GM12878 (cell line): ENCODE results near the gene GHDC. TPM values are rescaled to one million over a fixed set of nuclear protein-coding genes. Genes with fewer than 3 reads are reported as not detected.

Experiments
- CREM ChIP-seq: IDR thresholded peaks from 2 replicates; pipeline ENCODE4 v1.6.1; 2014; ENCODE audit warnings: antibody characterized with exemption, low read depth
- FOXK2 ChIP-seq: fragments of 450-650 bp; IDR thresholded peaks from 2 replicates; pipeline ENCODE4 v1.6.1; 2017; ENCODE audit warnings: mild to moderate bottlenecking, moderate library complexity
- JUND ChIP-seq: IDR thresholded peaks from 2 replicates; pipeline ENCODE4 v1.6.1; 2012; ENCODE audit warnings: low read depth, mild to moderate bottlenecking, low read length, improper control_type of control experiment, moderate library complexity
- MYB ChIP-seq: fragments of 150-350 bp; IDR thresholded peaks from 2 replicates; pipeline ENCODE4 v1.6.1; 2014; ENCODE audit warnings: mild to moderate bottlenecking, low read depth, low read length, borderline replicate concordance
- NR2F1 ChIP-seq: fragments of 450-650 bp; conservative IDR thresholded peaks from 2 replicates; pipeline ENCODE4 v1.6.1; 2017; ENCODE audit warnings: mild to moderate bottlenecking
- PAX8 ChIP-seq: fragments of 450-650 bp; IDR thresholded peaks from 2 replicates; pipeline ENCODE4 v1.6.1; 2017; ENCODE audit warnings: mild to moderate bottlenecking, moderate library complexity
- RFX5 ChIP-seq: IDR thresholded peaks from 2 replicates; pipeline ENCODE4 v1.6.1; 2011; ENCODE audit warnings: low read depth, low read length, improper control_type of control experiment
- TARDBP ChIP-seq: IDR thresholded peaks from 2 replicates; pipeline ENCODE4 v1.6.1; 2016; ENCODE audit warnings: borderline replicate concordance
- ZBED1 ChIP-seq: IDR thresholded peaks from 2 replicates; pipeline ENCODE4 v1.6.1; 2016; ENCODE audit warnings: borderline replicate concordance
- ZNF207 ChIP-seq: fragments of 450-650 bp; IDR thresholded peaks from 2 replicates; pipeline ENCODE4 v1.6.1; 2014; ENCODE audit warnings: antibody characterized with exemption, mild to moderate bottlenecking, borderline replicate concordance
- ZNF24 ChIP-seq: fragments of 450-650 bp; IDR thresholded peaks from 2 replicates; pipeline ENCODE4 v1.6.1; 2017; ENCODE audit warnings: antibody characterized with exemption, mild to moderate bottlenecking
- polyA plus RNA-seq, 11 experiments: library from polyadenylated mRNA; depleted of rRNA in 4 of 11; unstranded in 6 of 11; stranded (reverse) in 5 of 11; fragments of >200 nt; fragmentation: Nextera tagmentation in 4 of 11; fragmentation: Illumina TruSeq in 1 of 11; extraction: Ambion mirVana in 4 of 11; extraction: Trizol in 1 of 11; gene quantifications; 1 replicate in 1 of 11; 2 replicates in 10 of 11; pipeline versions ENCODE4 v1.2.1 to v1.2.3, GENCODE V29; 2011 to 2016; ENCODE audit warnings: inconsistent platforms in 2 of 11, missing spikeins in 2 of 11, low read depth in 1 of 11
- total RNA-seq, 4 experiments: library from RNA; depleted of rRNA in 3 of 4; stranded (reverse); fragments of >200 nt in 3 of 4; fragmentation: Illumina TruSeq in 1 of 4; extraction: Trizol in 1 of 4; gene quantifications; 2 replicates each; pipeline versions ENCODE4 v1.2.1 to v1.2.3, GENCODE V29; 2013 to 2021
- TF ChIP-seq, protein P1 (sequence below): IDR thresholded peaks from 2 replicates; pipeline ENCODE4 v1.6.1; 2012; ENCODE audit warnings: low read depth, low read length, improper control_type of control experiment
- TF ChIP-seq, protein P2 (sequence below): fragments of 450-650 bp; IDR thresholded peaks from 2 replicates; pipeline ENCODE4 v1.6.1; 2017; ENCODE audit warnings: mild to moderate bottlenecking
- TF ChIP-seq, protein P3 (sequence below): IDR thresholded peaks from 2 replicates; pipeline ENCODE4 v1.6.1; 2011; ENCODE audit warnings: borderline replicate concordance, low read depth, mild to moderate bottlenecking, moderate library complexity, low read length; ENCODE audit not compliant: insufficient read depth, poor library complexity, severe bottlenecking
- TF ChIP-seq, protein P4 (sequence below): fragments of 450-650 bp; IDR thresholded peaks from 2 replicates; pipeline ENCODE4 v1.6.1; 2017; ENCODE audit warnings: antibody characterized with exemption, mild to moderate bottlenecking, moderate library complexity
- TF ChIP-seq, protein P5 (sequence below): fragments of 450-650 bp; IDR thresholded peaks from 2 replicates; pipeline ENCODE4 v1.6.1; 2018; ENCODE audit warnings: borderline replicate concordance, mild to moderate bottlenecking; ENCODE audit not compliant: partially characterized antibody
- TF ChIP-seq, protein P6 (sequence below): fragments of 450-650 bp; IDR thresholded peaks from 2 replicates; pipeline ENCODE4 v1.6.1; 2014; ENCODE audit warnings: mild to moderate bottlenecking

GHDC gene
- total and polyA plus RNA-seq, 10 of the 15 experiments (the other 5 are each of a cell fraction or from before 2014, with no cell fraction given): 0.72 to 20.6 (median 12.9) TPM

DNA sequence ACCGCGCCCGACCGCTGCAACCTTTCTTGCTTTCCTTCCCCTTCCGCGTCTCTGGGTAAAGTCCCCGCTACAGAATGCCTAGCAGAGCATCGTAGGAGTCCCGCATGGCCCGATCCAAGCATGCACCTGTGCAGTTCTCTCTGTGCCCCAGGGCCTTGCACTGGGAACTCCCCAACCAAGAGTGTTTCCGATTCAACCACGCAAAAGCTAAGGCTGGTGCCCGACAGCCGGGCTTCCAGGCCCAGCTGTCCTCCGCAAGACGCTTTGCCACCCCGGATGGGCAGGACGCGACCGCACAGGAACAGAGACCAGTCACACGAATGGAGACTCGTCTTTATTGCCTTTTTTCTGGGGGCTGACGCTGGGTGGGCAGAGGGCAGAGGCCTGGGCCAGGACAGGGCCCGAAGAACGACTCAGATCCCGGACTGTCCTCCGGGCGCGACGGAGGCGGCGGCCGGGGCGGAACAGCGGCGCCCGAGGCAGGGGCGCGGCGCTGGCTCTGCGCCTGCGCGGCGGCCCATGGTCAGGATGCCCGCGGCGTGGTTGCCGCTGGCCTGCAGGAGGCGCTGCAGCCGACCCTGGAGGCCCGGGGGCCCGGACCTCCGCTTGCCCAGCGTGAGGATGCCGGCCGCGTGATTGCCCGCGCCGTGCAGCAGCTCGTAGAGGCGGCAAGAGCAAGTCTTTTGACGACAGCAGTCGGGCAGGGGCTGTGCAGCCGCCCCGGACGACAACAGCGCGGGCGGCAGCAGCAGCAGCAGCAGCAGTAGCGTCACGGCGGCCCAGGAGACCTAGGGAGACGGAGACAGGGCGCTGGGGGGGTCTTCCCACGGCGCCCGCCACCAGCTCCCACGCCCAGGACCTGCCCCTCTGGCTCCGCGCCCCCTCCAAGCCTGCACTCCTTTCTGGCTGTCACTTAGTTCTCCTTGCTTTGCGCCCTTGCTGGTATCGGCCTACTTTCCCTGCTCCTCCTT is 10.3 kb downstream of the GHDC start (continued):
- peak; percentile 77 for TF ChIP-seq NR2F1
- TF ChIP-seq TARDBP: 0 out of 2 replicates have a peak, but pooled peaks have one; percentile 38
- TF ChIP-seq, protein P1, sequence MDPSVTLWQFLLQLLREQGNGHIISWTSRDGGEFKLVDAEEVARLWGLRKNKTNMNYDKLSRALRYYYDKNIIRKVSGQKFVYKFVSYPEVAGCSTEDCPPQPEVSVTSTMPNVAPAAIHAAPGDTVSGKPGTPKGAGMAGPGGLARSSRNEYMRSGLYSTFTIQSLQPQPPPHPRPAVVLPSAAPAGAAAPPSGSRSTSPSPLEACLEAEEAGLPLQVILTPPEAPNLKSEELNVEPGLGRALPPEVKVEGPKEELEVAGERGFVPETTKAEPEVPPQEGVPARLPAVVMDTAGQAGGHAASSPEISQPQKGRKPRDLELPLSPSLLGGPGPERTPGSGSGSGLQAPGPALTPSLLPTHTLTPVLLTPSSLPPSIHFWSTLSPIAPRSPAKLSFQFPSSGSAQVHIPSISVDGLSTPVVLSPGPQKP: no peak
- TF ChIP-seq ZBED1: no peak
- TF ChIP-seq, protein P2, sequence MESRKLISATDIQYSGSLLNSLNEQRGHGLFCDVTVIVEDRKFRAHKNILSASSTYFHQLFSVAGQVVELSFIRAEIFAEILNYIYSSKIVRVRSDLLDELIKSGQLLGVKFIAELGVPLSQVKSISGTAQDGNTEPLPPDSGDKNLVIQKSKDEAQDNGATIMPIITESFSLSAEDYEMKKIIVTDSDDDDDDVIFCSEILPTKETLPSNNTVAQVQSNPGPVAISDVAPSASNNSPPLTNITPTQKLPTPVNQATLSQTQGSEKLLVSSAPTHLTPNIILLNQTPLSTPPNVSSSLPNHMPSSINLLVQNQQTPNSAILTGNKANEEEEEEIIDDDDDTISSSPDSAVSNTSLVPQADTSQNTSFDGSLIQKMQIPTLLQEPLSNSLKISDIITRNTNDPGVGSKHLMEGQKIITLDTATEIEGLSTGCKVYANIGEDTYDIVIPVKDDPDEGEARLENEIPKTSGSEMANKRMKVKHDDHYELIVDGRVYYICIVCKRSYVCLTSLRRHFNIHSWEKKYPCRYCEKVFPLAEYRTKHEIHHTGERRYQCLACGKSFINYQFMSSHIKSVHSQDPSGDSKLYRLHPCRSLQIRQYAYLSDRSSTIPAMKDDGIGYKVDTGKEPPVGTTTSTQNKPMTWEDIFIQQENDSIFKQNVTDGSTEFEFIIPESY: no peak
- no peak for TF ChIP-seq RFX5
- TF ChIP-seq, protein P3, sequence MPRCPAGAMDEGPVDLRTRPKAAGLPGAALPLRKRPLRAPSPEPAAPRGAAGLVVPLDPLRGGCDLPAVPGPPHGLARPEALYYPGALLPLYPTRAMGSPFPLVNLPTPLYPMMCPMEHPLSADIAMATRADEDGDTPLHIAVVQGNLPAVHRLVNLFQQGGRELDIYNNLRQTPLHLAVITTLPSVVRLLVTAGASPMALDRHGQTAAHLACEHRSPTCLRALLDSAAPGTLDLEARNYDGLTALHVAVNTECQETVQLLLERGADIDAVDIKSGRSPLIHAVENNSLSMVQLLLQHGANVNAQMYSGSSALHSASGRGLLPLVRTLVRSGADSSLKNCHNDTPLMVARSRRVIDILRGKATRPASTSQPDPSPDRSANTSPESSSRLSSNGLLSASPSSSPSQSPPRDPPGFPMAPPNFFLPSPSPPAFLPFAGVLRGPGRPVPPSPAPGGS: no peak
- TF ChIP-seq, protein P4, sequence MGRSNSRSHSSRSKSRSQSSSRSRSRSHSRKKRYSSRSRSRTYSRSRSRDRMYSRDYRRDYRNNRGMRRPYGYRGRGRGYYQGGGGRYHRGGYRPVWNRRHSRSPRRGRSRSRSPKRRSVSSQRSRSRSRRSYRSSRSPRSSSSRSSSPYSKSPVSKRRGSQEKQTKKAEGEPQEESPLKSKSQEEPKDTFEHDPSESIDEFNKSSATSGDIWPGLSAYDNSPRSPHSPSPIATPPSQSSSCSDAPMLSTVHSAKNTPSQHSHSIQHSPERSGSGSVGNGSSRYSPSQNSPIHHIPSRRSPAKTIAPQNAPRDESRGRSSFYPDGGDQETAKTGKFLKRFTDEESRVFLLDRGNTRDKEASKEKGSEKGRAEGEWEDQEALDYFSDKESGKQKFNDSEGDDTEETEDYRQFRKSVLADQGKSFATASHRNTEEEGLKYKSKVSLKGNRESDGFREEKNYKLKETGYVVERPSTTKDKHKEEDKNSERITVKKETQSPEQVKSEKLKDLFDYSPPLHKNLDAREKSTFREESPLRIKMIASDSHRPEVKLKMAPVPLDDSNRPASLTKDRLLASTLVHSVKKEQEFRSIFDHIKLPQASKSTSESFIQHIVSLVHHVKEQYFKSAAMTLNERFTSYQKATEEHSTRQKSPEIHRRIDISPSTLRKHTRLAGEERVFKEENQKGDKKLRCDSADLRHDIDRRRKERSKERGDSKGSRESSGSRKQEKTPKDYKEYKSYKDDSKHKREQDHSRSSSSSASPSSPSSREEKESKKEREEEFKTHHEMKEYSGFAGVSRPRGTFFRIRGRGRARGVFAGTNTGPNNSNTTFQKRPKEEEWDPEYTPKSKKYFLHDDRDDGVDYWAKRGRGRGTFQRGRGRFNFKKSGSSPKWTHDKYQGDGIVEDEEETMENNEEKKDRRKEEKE: 0 out of 2 replicates have a peak, but pooled peaks have one; percentile 20
- TF ChIP-seq FOXK2: no peak
- TF ChIP-seq MYB: no peak
- no peak for TF ChIP-seq JUND
- TF ChIP-seq, protein P5, sequence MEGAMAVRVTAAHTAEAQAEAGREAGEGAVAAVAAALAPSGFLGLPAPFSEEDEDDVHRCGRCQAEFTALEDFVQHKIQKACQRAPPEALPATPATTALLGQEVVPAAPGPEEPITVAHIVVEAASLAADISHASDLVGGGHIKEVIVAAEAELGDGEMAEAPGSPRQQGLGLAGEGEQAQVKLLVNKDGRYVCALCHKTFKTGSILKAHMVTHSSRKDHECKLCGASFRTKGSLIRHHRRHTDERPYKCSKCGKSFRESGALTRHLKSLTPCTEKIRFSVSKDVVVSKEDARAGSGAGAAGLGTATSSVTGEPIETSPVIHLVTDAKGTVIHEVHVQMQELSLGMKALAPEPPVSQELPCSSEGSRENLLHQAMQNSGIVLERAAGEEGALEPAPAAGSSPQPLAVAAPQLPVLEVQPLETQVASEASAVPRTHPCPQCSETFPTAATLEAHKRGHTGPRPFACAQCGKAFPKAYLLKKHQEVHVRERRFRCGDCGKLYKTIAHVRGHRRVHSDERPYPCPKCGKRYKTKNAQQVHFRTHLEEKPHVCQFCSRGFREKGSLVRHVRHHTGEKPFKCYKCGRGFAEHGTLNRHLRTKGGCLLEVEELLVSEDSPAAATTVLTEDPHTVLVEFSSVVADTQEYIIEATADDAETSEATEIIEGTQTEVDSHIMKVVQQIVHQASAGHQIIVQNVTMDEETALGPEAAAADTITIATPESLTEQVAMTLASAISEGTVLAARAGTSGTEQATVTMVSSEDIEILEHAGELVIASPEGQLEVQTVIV: no peak
- peak; percentile 84 for TF ChIP-seq ZNF207
- TF ChIP-seq PAX8: no peak
- TF ChIP-seq CREM: peak; percentile 5; the same call in 1 of the 2 replicates
- TF ChIP-seq ZNF24: 0 out of 2 replicates have a peak, but pooled peaks have one; percentile 40
- TF ChIP-seq, protein P6, sequence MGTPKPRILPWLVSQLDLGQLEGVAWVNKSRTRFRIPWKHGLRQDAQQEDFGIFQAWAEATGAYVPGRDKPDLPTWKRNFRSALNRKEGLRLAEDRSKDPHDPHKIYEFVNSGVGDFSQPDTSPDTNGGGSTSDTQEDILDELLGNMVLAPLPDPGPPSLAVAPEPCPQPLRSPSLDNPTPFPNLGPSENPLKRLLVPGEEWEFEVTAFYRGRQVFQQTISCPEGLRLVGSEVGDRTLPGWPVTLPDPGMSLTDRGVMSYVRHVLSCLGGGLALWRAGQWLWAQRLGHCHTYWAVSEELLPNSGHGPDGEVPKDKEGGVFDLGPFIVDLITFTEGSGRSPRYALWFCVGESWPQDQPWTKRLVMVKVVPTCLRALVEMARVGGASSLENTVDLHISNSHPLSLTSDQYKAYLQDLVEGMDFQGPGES: no peak
